HG03354 (cell line): ENCODE measurements around the gene KIRREL2.
"Not testable (repeated sequence)": the region's sequence is repeated elsewhere in the genome, so short reads cannot be mapped to it uniquely, and the experiment has no call there.

ENCODE experiments used
- ATAC-seq: cut with Tn5 transposase; IDR thresholded peaks from one replicate; pipeline ENCODE4 v1.9.1; 2021; ENCODE audit warnings: mild to moderate bottlenecking; ENCODE audit not compliant: unreplicated experiment, poor library complexity, severe bottlenecking

KIRREL2 gene

GRCh38 chr19:35890113-35890650 is 33.5 kb downstream of the KIRREL2 start:
- no peak for ATAC-seq

GRCh38 chr19:35891819-35892218 is 35.1 kb downstream of the KIRREL2 start:
- ATAC-seq, result not testable (repeated sequence)

GRCh38 chr19:35894342-35894741 is 37.6 kb downstream of the KIRREL2 start:
- ATAC-seq, result no peak

- ATAC-seq, result no peak
These were observed 39.4 kb downstream of the KIRREL2 start for GRCh38 chr19:35895911-35896642.

GRCh38 chr19:35896643-35897040 is 39.9 kb downstream of the KIRREL2 start:
- ATAC-seq, result no peak

GRCh38 chr19:35897706-35898451 is 41.2 kb downstream of the KIRREL2 start:
- no peak for ATAC-seq

- no peak for ATAC-seq
These were observed 41.7 kb downstream of the KIRREL2 start for GRCh38 chr19:35898499-35898809.

GRCh38 chr19:35899547-35900214 is 43.0 kb downstream of the KIRREL2 start:
- peak; percentile 42 for ATAC-seq

GRCh38 chr19:35901055-35901644 is 44.4 kb downstream of the KIRREL2 start:
- no peak for ATAC-seq

GRCh38 chr19:35901854-35902661 is 45.3 kb downstream of the KIRREL2 start, which contains the start of gene HCST:
HCST (plus strand) TSS chr19:35902529; CDS start chr19:35902594, 65 bp downstream.
- no peak for ATAC-seq

- ATAC-seq, result no peak
These were observed 46.3 kb downstream of the KIRREL2 start for GRCh38 chr19:35902870-35903475.

GRCh38 chr19:35903550-35904179 is 47.0 kb downstream of the KIRREL2 start:
- ATAC-seq, result peak; percentile 45

- ATAC-seq, result no peak
These were observed 47.8 kb downstream of the KIRREL2 start for GRCh38 chr19:35904311-35905068.

- ATAC-seq, result no peak
These were observed 48.5 kb downstream of the KIRREL2 start for GRCh38 chr19:35905178-35905727.

GRCh38 chr19:35907377-35907745 is 50.6 kb downstream of the KIRREL2 start:
- no peak for ATAC-seq

- ATAC-seq, result no peak
These were observed 51.3 kb downstream of the KIRREL2 start, which contains the start of gene TYROBP for GRCh38 chr19:35908010-35908441. TYROBP (minus strand) TSS chr19:35908295; CDS start chr19:35908228, 67 bp downstream.

GRCh38 chr19:35908973-35909683 is 52.4 kb downstream of the KIRREL2 start:
- no peak for ATAC-seq
